HCT116 (cell line): ENCODE measurements around the gene CPT1A. TPM values are rescaled to one million over a fixed set of nuclear protein-coding genes. Genes with fewer than 3 reads are reported as not detected.

Source experiments
- ATAC-seq: fragments of 200-7000 bp; cut with Tn5 transposase; 2 replicates; pipeline ENCODE4 v1.9.1; 2020; ENCODE audit warnings: mild to moderate bottlenecking, moderate library complexity
- BruUV-seq: library from RNA; stranded (reverse); fragments of 400-500 nt; replicated peaks from 2 replicates; lab custom pipeline; 2021; lab: Mats Ljungman, UMichigan
- CTCF ChIA-PET: fragments of 300-600 bp; sonication (Branson Sonifier 250); formaldehyde crosslinking; loops from one replicate; lab custom pipeline; 2021; ENCODE audit warnings: antibody characterized with exemption; lab: Charles Lee
- POLR2A ChIA-PET: fragments of 300-600, 350-600 bp; sonication (Branson Sonifier 250); formaldehyde crosslinking; loops from one replicate; lab custom pipeline; 2021; ENCODE audit warnings: antibody characterized with exemption; lab: Charles Lee
- RAD21 ChIA-PET, 2 experiments: fragments of 300-600 bp; sonication (Branson Sonifier 250); formaldehyde crosslinking; loops; one replicate each; lab custom pipeline; 2023; ENCODE audit warnings: low total read pairs in 2 of 2; ENCODE audit not compliant: uncharacterized antibody in 2 of 2, unreplicated experiment in 2 of 2, low non-redundant PET in 1 of 2; lab: Charles Lee
- DNase-seq: peaks from one replicate; pipeline ENCODE4 v3.0.0-alpha.2; 2010; ENCODE audit warnings: low read depth, low spot score
- H2AFZ ChIP-seq: fragments of 200-600 bp; shearing (Covaris generic), sonication (generic); 2 replicates; pipeline ENCODE4 v1.6.1; 2017; ENCODE audit warnings: low read depth, mixed run types, mixed read lengths, antibody characterized with exemption, low read length; ENCODE audit not compliant: poor library complexity, severe bottlenecking
- H3K27ac ChIP-seq: 2 replicates; pipeline ENCODE4 v1.5.1; 2012; ENCODE audit warnings: low read depth, low read length
- H3K27me3 ChIP-seq: fragments of 200-600 bp; sonication (generic); 2 replicates; pipeline ENCODE4 v1.6.1; 2016; ENCODE audit warnings: mixed run types, low read length, mixed read lengths; ENCODE audit not compliant: insufficient read depth
- H3K36me3 ChIP-seq, 2 experiments: fragments of 200-500 bp in 1 of 2; fragments of 200-600 bp in 1 of 2; sonication (Bioruptor generic) in 1 of 2; sonication (generic) in 1 of 2; 2 replicates each; pipeline versions ENCODE4 v1.5.1 to v1.6.1; 2014 to 2016; ENCODE audit warnings: low read length in 2 of 2, inconsistent platforms in 1 of 2, mixed read lengths in 1 of 2, mixed run types in 1 of 2; ENCODE audit not compliant: insufficient read depth in 2 of 2, control insufficient read depth in 1 of 2
- H3K4me1 ChIP-seq, 2 experiments: fragments of 200-600 bp in 1 of 2; sonication (generic) in 1 of 2; 2 replicates each; pipeline versions ENCODE4 v1.5.1 to v1.6.1; 2012 to 2017; ENCODE audit warnings: low read length in 2 of 2, inconsistent platforms in 1 of 2, mild to moderate bottlenecking in 1 of 2, mixed read lengths in 1 of 2, mixed run types in 1 of 2, moderate library complexity in 1 of 2; ENCODE audit not compliant: insufficient read depth in 2 of 2, control insufficient read depth in 1 of 2
- H3K4me2 ChIP-seq: fragments of 200-600 bp; sonication (generic); 2 replicates; pipeline ENCODE4 v1.6.1; 2017; ENCODE audit warnings: mixed run types, low read length, mixed read lengths
- H3K4me3 ChIP-seq, 2 experiments: fragments of 200-600 bp in 1 of 2; sonication (generic) in 1 of 2; replicated peaks in 1 of 2; 2 replicates each; pipeline ENCODE4 v1.5.1; 2011 to 2016; ENCODE audit warnings: low read length in 2 of 2, control low read depth in 1 of 2, low read depth in 1 of 2, mild to moderate bottlenecking in 1 of 2, mixed read lengths in 1 of 2, mixed run types in 1 of 2
- H3K79me2 ChIP-seq: fragments of 200-600 bp; sonication (generic); 2 replicates; pipeline ENCODE4 v1.6.1; 2017; ENCODE audit warnings: mild to moderate bottlenecking, mixed run types, low read length, moderate library complexity, mixed read lengths; ENCODE audit not compliant: insufficient read depth
- H3K9ac ChIP-seq: fragments of 200-600 bp; sonication (generic); 2 replicates; pipeline ENCODE4 v1.6.1; 2016; ENCODE audit warnings: low read length, mixed read lengths
- H3K9me2 ChIP-seq: fragments of 200-600 bp; sonication (generic), shearing (Covaris generic); 2 replicates; pipeline ENCODE4 v1.6.1; 2017; ENCODE audit warnings: mixed run types, mild to moderate bottlenecking, moderate library complexity; ENCODE audit not compliant: insufficient read depth
- H3K9me3 ChIP-seq, 2 experiments: fragments of 200-500 bp in 1 of 2; fragments of 200-600 bp in 1 of 2; sonication (Bioruptor generic) in 1 of 2; sonication (generic) in 1 of 2; 2 replicates each; pipeline ENCODE4 v1.6.1; 2014 to 2017; ENCODE audit warnings: low read length in 2 of 2, mixed read lengths in 2 of 2, inconsistent platforms in 1 of 2, low read depth in 1 of 2, mild to moderate bottlenecking in 1 of 2, mixed run types in 1 of 2, moderate library complexity in 1 of 2; ENCODE audit not compliant: control insufficient read depth in 1 of 2, insufficient read depth in 1 of 2
- H4K20me1 ChIP-seq: fragments of 200-600 bp; sonication (generic), shearing (Covaris generic); 2 replicates; pipeline ENCODE4 v1.6.1; 2017; ENCODE audit warnings: mixed run types, mild to moderate bottlenecking, moderate library complexity; ENCODE audit not compliant: insufficient read depth
- ATF3 ChIP-seq: IDR thresholded peaks from 2 replicates; pipeline ENCODE4 v1.6.1; 2012
- CBX3 ChIP-seq: IDR thresholded peaks from 2 replicates; pipeline ENCODE4 v1.6.1; 2012; ENCODE audit warnings: low read depth
- CEBPB ChIP-seq: IDR thresholded peaks from 2 replicates; pipeline ENCODE4 v1.6.1; 2012; ENCODE audit warnings: low read depth
- CTCF ChIP-seq, 3 experiments: fragments of 200-600 bp in 1 of 3; sonication (generic) in 1 of 3; IDR thresholded peaks in 2 of 3; conservative IDR thresholded peaks in 1 of 3; 2 replicates each; pipeline ENCODE4 v1.5.1; 2012 to 2017; ENCODE audit warnings: low read depth in 2 of 3, low read length in 2 of 3, antibody characterized with exemption in 1 of 3, borderline replicate concordance in 1 of 3, control low read depth in 1 of 3, mild to moderate bottlenecking in 1 of 3, mixed read lengths in 1 of 3, mixed run types in 1 of 3, moderate library complexity in 1 of 3; ENCODE audit not compliant: insufficient read depth in 1 of 3
- ELF1 ChIP-seq: IDR thresholded peaks from 2 replicates; pipeline ENCODE4 v1.6.1; 2012; ENCODE audit warnings: low read depth, borderline replicate concordance
- FOSL1 ChIP-seq: IDR thresholded peaks from 2 replicates; pipeline ENCODE4 v1.6.1; 2012; ENCODE audit warnings: low read depth
- JUND ChIP-seq: IDR thresholded peaks from 2 replicates; pipeline ENCODE4 v1.6.1; 2012
- MAX ChIP-seq: IDR thresholded peaks from 2 replicates; pipeline ENCODE4 v1.6.1; 2012
- SP1 ChIP-seq: IDR thresholded peaks from 2 replicates; pipeline ENCODE4 v1.6.1; 2012; ENCODE audit warnings: low read depth
- TCF7L2 ChIP-seq: IDR thresholded peaks from 2 replicates; pipeline ENCODE4 v1.7.0; 2011; ENCODE audit warnings: borderline replicate concordance, inconsistent platforms; ENCODE audit not compliant: insufficient read depth, insufficient read length; ENCODE audit errors: extremely low read depth
- YY1 ChIP-seq: IDR thresholded peaks from 2 replicates; pipeline ENCODE4 v1.6.1; 2011; ENCODE audit warnings: low read length, low read depth, moderate library complexity, mild to moderate bottlenecking; ENCODE audit not compliant: insufficient replicate concordance; ENCODE audit errors: extremely low read depth
- ZFX ChIP-seq: fragments of 450-650 bp; IDR thresholded peaks from 2 replicates; pipeline ENCODE4 v1.6.1; 2017
- intact Hi-C: fragments of 100-400 bp; cut with micrococcal nuclease; formaldehyde crosslinking; loops from 2 replicates; pipeline ENCODE4 v1.10.0; 2022
- total RNA-seq: library from RNA; stranded (reverse); gene quantifications from one replicate; pipeline ENCODE4 v1.2.1, GENCODE V29; 2021; ENCODE audit not compliant: unreplicated experiment

The CPT1A gene
- total RNA-seq, 1 experiment from 2014 or later, result 54.4 TPM

- CTCF ChIA-PET, result no interaction called here
- Histone ChIP-seq H3K4me2 (no peak overlapping the region), H3K9me2 (no peaks in the 10 kb centered on the region), H3K79me2 (no peaks in the 10 kb centered on the region), H4K20me1 (no peaks in the 10 kb centered on the region), H3K9me3 (no peaks in the 10 kb centered on the region), H3K4me1 (peaks cover 18 to 24% of the 10 kb centered on the region in 2 experiments), H3K27ac (no peak overlapping the region), H3K4me3 (no peak overlapping the region), H3K36me3 (peaks cover 3 to 29% of the 10 kb centered on the region in 2 experiments), H3K9ac (no peak overlapping the region), H3K27me3 (no peaks in the 10 kb centered on the region), H2AFZ (no peak overlapping the region)
- no TSS peak for BruUV-seq
- RAD21 ChIA-PET, result no interaction called here
- DNase-seq (no peak), ATAC-seq (no peak)
- no peak for TF ChIP-seq ELF1
- TF ChIP-seq FOSL1, result no peak
- no peak for TF ChIP-seq CTCF (IDR thresholded peaks at IDR 0.05 in 2 of 3, conservative IDR thresholded peaks at IDR 0.05 in 1 of 3; ENCODE audit: borderline replicate concordance in 1 of 3, insufficient read depth in 1 of 3, low read depth in 2 of 3, low read length in 2 of 3)
- TF ChIP-seq CBX3, result no peak
- no peak for TF ChIP-seq ZFX
- no peak for TF ChIP-seq MAX
- TF ChIP-seq YY1, result no peak
- no peak for TF ChIP-seq SP1
- TF ChIP-seq ATF3, result no peak
- TF ChIP-seq JUND, result no peak
- TF ChIP-seq TCF7L2, result no peak
- no peak for TF ChIP-seq CEBPB
- POLR2A ChIA-PET, result no interaction called here
- intact Hi-C loops, result no loop called here
Measured at GRCh38 chr11:68778205-68778604, 63.5 kb downstream of the CPT1A start.
